GM13977 (cell line): ENCODE measurements around the gene ADAMTS6.

Source experiments
- DNase-seq: peaks from one replicate; pipeline ENCODE4 v3.0.0; 2012; ENCODE audit warnings: low spot score
- CTCF ChIP-seq: IDR thresholded peaks from 2 replicates; pipeline ENCODE4 v1.5.1; 2012; ENCODE audit warnings: mild to moderate bottlenecking, control low read depth; ENCODE audit not compliant: insufficient read depth; ENCODE audit errors: extremely low read depth, missing control alignments
- in situ Hi-C: fragments of 300-500 bp; cut with MboI; formaldehyde crosslinking; loops from one replicate; pipeline ENCODE4 v1.12.0; 2022; ENCODE audit warnings: low sequenced_read_pairs, low pct_unique_long_range_greater_than_20kb, mixed read lengths, inconsistent platforms; ENCODE audit not compliant: unreplicated experiment

ADAMTS6 gene

GRCh38 chr5:65128226-65128625, 353.5 kb downstream of the ADAMTS6 start:
- no peak for TF ChIP-seq CTCF
- in situ Hi-C loops = no loop called here
- DNase-seq = no peak

GRCh38 chr5:65127161-65127901, 354.4 kb downstream of the ADAMTS6 start:
- no peak for TF ChIP-seq CTCF
- in situ Hi-C loops = no loop called here
- no peak for DNase-seq

GRCh38 chr5:65126542-65127069, 355.1 kb downstream of the ADAMTS6 start:
- DNase-seq = no peak
- TF ChIP-seq CTCF = no peak
- in situ Hi-C loops = no loop called here

GRCh38 chr5:65125591-65126541, 355.9 kb downstream of the ADAMTS6 start:
- no peak for TF ChIP-seq CTCF
- in situ Hi-C loops = no loop called here
- no peak for DNase-seq

- in situ Hi-C loops = no loop called here
- DNase-seq = no peak
- no peak for TF ChIP-seq CTCF
Observed at GRCh38 chr5:65121880-65122436, 359.8 kb downstream of the ADAMTS6 start.

- TF ChIP-seq CTCF = no peak
- in situ Hi-C loops = no loop called here
- DNase-seq = no peak
Observed at GRCh38 chr5:65120371-65120967, 361.3 kb downstream of the ADAMTS6 start.
